Measurements from ENCODE around the gene C1orf105. TPM values are rescaled to one million over a fixed set of nuclear protein-coding genes. Genes with fewer than 3 reads are reported as not detected.

Gene C1orf105
- total and polyA plus RNA-seq, 2 experiments from 2014 or later = not detected

GRCh38 chr1:172404121-172404520 is 16.4 kb upstream of the C1orf105 start:
- DNase-seq (ENCODE audit: low spot score) (no peak), ATAC-seq (no peak)
- Histone ChIP-seq H3K27ac (ENCODE audit: low read depth) (no peak overlapping the region), H3K36me3 (ENCODE audit: insufficient read depth) (no peaks in the 10 kb centered on the region), H3K9me2 (ENCODE audit: insufficient read depth) (no peaks in the 10 kb centered on the region), H3K4me1 (ENCODE audit: insufficient read depth) (peaks cover 14% of the 10 kb centered on the region; the same call in 1 of the 2 replicates), H2AFZ (no peak overlapping the region), H3K4me3 (no peak overlapping the region), H3F3A (replicated peaks; ENCODE audit: low read depth) (no peaks in the 10 kb centered on the region), H4K20me1 (replicated peaks; ENCODE audit: insufficient read depth) (no peaks in the 10 kb centered on the region), H3K27me3 (ENCODE audit: insufficient read depth) (no peaks in the 10 kb centered on the region), H3K79me2 (replicated peaks; ENCODE audit: insufficient read depth) (no peaks in the 10 kb centered on the region), H3K4me2 (no peak overlapping the region)
- no peak overlapping the region for H3K27ac Mint-ChIP-seq
- peaks cover 18% of the 10 kb centered on the region for H3K4me1 Mint-ChIP-seq
- no peaks in the 10 kb centered on the region for H3K9me3 Mint-ChIP-seq
- H3K27me3 Mint-ChIP-seq (ENCODE audit: insufficient read depth, low read depth, poor library complexity) = no peaks in the 10 kb centered on the region
- no peak overlapping the region for H3K4me3 Mint-ChIP-seq
- TF ChIP-seq EZH2phosphoT487 (IDR thresholded peaks at IDR 0.05; ENCODE audit: unreplicated experiment) (no peak), REST (IDR thresholded peaks at IDR 0.05; ENCODE audit: unreplicated experiment) (no peak), EZH2 (IDR thresholded peaks at IDR 0.05; ENCODE audit: low read depth, unreplicated experiment) (no peak), NANOG (IDR thresholded peaks at IDR 0.05; ENCODE audit: borderline replicate concordance) (no peak), STAT1 (IDR thresholded peaks at IDR 0.05; ENCODE audit: unreplicated experiment) (no peak)
- H3K36me3 Mint-ChIP-seq (ENCODE audit: low read depth) = no peaks in the 10 kb centered on the region

GRCh38 chr1:172405912-172406311 is 14.6 kb upstream of the C1orf105 start:
- Histone ChIP-seq H3K79me2 (replicated peaks; ENCODE audit: insufficient read depth) (no peaks in the 10 kb centered on the region), H3K4me3 (no peak overlapping the region)
- no peak for ATAC-seq

More at GRCh38 chr1:172405912-172406311, 14.6 kb upstream of the C1orf105 start:
- Mint-ChIP-seq H3K9me3 (no peaks in the 10 kb centered on the region), H3K4me1 (peaks cover 4% of the 10 kb centered on the region; the same call in 2 of the 3 replicates), H3K27ac (no peak overlapping the region), H3K4me3 (no peak overlapping the region), H3K27me3 (ENCODE audit: insufficient read depth, low read depth, poor library complexity) (no peaks in the 10 kb centered on the region), H3K36me3 (ENCODE audit: low read depth) (no peaks in the 10 kb centered on the region)
- H2AFZ ChIP-seq = no peak overlapping the region
- H3F3A ChIP-seq (replicated peaks; ENCODE audit: low read depth) = no peaks in the 10 kb centered on the region
- no peaks in the 10 kb centered on the region for H3K27me3 ChIP-seq (ENCODE audit: insufficient read depth)
- TF ChIP-seq ZNF462 (CRISPR knock-in tag; IDR thresholded peaks at IDR 0.05) (no peak), CTCF (conservative IDR thresholded peaks at IDR 0.05; ENCODE audit: low read depth in 2 of 2) (no peak)
- no peak overlapping the region for H3K27ac ChIP-seq (ENCODE audit: low read depth)
- no peak overlapping the region for H3K4me2 ChIP-seq
- no peaks in the 10 kb centered on the region for H3K9me2 ChIP-seq (ENCODE audit: insufficient read depth)
- H3K4me1 ChIP-seq (ENCODE audit: insufficient read depth) = peaks cover 3% of the 10 kb centered on the region; the same call in 1 of the 2 replicates
- no peaks in the 10 kb centered on the region for H3K36me3 ChIP-seq (ENCODE audit: insufficient read depth)
- no peak for DNase-seq (ENCODE audit: low spot score)
- no peaks in the 10 kb centered on the region for H4K20me1 ChIP-seq (replicated peaks; ENCODE audit: insufficient read depth)
